ENCODE measurements around the gene DIO3. TPM values are rescaled to one million over a fixed set of nuclear protein-coding genes. Genes with fewer than 3 reads are reported as not detected.
A peak's percentile ranks its signal among the peaks of the same experiment; 100 is the strongest.
"Not testable (repeated sequence)": the region's sequence is repeated elsewhere in the genome, so short reads cannot be mapped to it uniquely, and the experiment has no call there.

Gene DIO3
- total RNA-seq, 3 donors from 2014 or later: 1.8 to 2.5 (median 1.9) TPM

DNA sequence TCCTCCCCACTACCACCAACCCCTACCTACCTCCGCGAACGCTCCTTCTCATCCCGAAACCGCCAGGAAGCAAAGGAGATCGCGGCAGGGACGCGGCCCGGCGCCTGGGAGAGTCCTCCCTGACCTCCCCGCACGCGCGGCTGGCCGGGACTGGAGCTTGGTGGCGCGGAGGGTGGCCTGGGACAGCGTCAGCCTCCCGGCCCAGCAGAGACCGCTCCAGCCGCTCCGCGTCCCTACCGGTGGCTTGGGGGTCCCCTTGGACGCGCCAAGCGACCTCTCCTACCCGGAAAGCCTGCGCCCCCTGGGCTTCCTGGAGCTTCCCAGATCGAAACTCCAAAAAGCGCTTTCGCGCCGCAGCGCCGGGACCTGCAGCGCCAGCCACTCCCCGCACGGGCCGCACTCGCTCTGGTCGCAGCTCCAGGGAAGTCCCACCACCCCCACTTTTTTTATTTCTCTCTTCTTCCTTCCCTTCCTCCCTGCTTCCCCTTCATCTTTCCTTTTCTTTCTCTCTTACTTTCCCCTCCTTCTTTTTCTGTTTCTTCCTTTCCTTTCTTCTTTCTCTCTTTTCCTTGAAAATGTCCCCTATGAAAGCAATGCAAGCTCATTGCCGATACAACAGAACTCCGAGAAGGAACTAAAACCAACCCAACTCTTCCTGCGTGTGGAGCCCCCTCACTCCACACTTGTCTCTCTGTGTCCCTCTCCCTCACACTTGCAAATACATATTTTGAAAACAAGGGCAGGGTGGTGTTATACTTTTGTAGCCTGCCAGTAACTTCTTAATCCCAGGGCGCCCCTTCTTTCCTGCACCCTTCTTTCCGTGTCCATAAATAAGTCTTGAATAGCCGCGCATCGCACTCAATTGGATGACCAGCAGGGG lies 3.8 kb downstream of the DIO3 start:
- no peak overlapping the region for H3K4me3 ChIP-seq
- ATAC-seq: no peak
- TF ChIP-seq, protein P1, sequence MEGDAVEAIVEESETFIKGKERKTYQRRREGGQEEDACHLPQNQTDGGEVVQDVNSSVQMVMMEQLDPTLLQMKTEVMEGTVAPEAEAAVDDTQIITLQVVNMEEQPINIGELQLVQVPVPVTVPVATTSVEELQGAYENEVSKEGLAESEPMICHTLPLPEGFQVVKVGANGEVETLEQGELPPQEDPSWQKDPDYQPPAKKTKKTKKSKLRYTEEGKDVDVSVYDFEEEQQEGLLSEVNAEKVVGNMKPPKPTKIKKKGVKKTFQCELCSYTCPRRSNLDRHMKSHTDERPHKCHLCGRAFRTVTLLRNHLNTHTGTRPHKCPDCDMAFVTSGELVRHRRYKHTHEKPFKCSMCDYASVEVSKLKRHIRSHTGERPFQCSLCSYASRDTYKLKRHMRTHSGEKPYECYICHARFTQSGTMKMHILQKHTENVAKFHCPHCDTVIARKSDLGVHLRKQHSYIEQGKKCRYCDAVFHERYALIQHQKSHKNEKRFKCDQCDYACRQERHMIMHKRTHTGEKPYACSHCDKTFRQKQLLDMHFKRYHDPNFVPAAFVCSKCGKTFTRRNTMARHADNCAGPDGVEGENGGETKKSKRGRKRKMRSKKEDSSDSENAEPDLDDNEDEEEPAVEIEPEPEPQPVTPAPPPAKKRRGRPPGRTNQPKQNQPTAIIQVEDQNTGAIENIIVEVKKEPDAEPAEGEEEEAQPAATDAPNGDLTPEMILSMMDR (IDR thresholded peaks at IDR 0.05): no peak
- peaks cover 5% of the 10 kb centered on the region for H3K9me3 ChIP-seq
- no peaks in the 10 kb centered on the region for H3K4me1 ChIP-seq (ENCODE audit: low read depth)
- intact Hi-C loops (cut with DNase I, micrococcal nuclease): no loop called here
- peak in 2 of 3 donors; percentile 15 to 38 for DNase-seq
- H3K36me3 ChIP-seq (ENCODE audit: low read depth): no peaks in the 10 kb centered on the region

DNA sequence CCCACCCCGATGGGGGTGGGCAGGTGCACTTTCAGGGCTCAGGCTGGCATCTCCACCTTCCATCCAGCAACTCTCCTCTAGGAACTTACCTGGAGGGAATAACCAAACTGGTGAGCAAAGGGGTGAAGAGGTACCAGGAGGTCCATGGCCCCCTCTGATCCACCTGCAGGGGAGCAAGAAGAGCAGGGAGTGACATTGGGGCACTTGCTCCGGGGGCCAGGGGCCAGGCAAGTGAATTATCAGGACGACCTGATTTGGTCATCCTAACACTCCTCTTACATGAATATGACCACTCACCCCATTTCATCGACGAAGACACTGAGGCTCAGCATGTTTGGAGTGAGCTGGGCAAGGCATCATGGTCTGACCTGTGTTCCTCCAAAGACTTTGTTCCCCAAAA lies 6.0 kb downstream of the DIO3 start:
- peak in 1 of 3 donors; percentile 7 for DNase-seq
- H3K9me3 ChIP-seq: no peaks in the 10 kb centered on the region
- H3K4me1 ChIP-seq (ENCODE audit: low read depth): no peaks in the 10 kb centered on the region
- intact Hi-C loops (cut with DNase I, micrococcal nuclease): no loop called here
- no peaks in the 10 kb centered on the region for H3K36me3 ChIP-seq (ENCODE audit: low read depth)
- TF ChIP-seq, protein P1 (IDR thresholded peaks at IDR 0.05): no peak
- no peak for ATAC-seq
- no peak overlapping the region for H3K4me3 ChIP-seq

DNA sequence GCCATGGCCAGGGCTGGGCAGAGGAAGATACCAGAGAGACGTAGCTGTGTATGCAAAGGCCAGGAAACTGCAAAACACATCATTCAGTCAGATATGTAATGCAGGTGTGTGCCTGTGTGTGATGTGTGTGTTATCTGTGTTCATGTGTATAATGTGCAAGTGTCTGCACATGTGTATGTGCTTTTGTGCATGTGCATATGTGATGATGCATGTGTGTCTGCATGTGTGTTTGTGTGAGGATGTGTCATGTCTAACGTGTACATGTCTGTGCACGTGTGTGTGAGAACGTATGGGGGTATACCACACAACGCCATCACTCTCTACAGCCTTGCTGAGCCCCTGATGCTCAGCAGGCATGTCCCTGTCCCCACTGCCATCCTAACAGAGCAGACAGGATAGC lies 9.7 kb downstream of the DIO3 start:
- no peak for ATAC-seq
- intact Hi-C loops (cut with DNase I, micrococcal nuclease): no loop called here
- TF ChIP-seq, protein P1 (IDR thresholded peaks at IDR 0.05): no peak
- Histone ChIP-seq H3K4me3 (no peak overlapping the region), H3K36me3 (ENCODE audit: low read depth) (no peaks in the 10 kb centered on the region), H3K4me1 (ENCODE audit: low read depth) (no peaks in the 10 kb centered on the region), H3K9me3 (no peaks in the 10 kb centered on the region)
- no peak for DNase-seq

DNA sequence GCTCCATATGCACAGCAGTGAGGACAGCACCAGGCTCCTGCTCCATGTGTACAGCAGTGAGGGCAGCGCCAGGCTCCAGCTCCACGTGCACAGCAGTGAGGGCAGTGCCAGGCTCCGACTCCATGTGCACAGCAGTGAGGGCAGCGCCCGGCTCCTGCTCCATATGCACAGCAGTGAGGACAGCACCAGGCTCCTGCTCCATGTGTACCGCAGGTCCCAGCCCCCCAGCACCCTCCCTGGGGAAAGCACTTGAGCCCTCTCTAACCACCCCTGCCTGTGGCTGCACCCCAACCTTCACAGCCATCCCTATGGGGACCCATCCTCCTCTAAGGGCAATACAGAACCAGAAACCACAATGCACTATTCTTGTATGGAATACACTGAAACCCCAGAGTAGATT lies 11.2 kb downstream of the DIO3 start:
- H3K9me3 ChIP-seq; intact Hi-C loops (cut with DNase I, micrococcal nuclease); H3K4me1 ChIP-seq (ENCODE audit: low read depth); ATAC-seq; H3K4me3 ChIP-seq; H3K36me3 ChIP-seq (ENCODE audit: low read depth): not testable (repeated sequence)
- peak in 2 of 3 donors; percentile 5 to 12 for DNase-seq

DNA sequence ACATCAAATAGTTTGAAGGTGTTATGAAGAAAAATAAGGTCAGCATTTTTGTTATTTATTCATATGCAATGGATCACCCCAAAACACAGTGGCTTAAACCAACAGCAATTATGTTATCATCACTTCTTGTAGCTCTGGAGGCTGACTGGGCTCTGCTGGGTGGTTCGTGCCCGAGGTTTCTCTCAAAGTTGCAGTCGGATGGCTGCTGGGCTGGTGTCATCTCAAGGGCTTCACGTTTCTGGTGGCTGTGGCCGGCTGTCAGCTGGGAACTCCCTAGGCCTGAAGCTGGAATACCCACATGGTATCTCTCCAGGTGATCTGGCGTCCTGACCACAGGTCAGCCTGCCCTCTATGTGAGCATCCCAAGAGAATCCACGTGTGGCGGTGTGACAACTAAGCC lies 12.0 kb downstream of the DIO3 start:
- peak in 2 of 3 donors; percentile 7 to 23 for DNase-seq
- no peaks in the 10 kb centered on the region for H3K9me3 ChIP-seq
- H3K4me1 ChIP-seq (ENCODE audit: low read depth): no peaks in the 10 kb centered on the region
- H3K4me3 ChIP-seq: no peak overlapping the region
- TF ChIP-seq, protein P1 (IDR thresholded peaks at IDR 0.05): no peak
- no peaks in the 10 kb centered on the region for H3K36me3 ChIP-seq (ENCODE audit: low read depth)
- ATAC-seq: no peak
- intact Hi-C loops (cut with DNase I, micrococcal nuclease): no loop called here

DNA sequence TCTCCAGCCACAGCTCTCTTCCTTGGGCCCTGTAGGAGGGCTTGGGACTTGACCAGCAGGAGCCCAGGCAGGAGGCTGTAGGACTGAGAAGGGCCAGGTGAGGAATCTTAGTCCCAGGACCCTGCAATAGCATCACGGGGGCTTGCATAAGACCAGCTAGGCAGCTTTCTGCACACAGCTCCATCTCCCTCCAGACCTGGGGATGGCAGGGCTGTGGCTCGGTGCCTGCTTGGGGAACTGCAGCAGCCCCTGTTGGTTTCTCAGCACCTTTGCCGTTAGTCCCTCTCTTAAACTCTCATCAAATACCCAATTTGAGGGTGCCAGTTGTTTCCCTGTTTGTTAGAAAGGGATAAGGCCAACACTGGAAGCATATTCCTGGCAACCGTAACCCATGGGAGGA lies 14.3 kb downstream of the DIO3 start:
- ATAC-seq: no peak
- no peak overlapping the region for H3K4me3 ChIP-seq
- peak in 1 of 3 donors; percentile 4 for DNase-seq
- intact Hi-C loops (cut with DNase I, micrococcal nuclease): no loop called here
- TF ChIP-seq, protein P1 (IDR thresholded peaks at IDR 0.05): no peak
- H3K9me3 ChIP-seq: no peaks in the 10 kb centered on the region
- no peaks in the 10 kb centered on the region for H3K36me3 ChIP-seq (ENCODE audit: low read depth)
- no peaks in the 10 kb centered on the region for H3K4me1 ChIP-seq (ENCODE audit: low read depth)

All from mucosa of descending colon (tissue), 3 donors.